IMR-90 (cell line): ENCODE results near the gene LRRC34.

Experiments used
- CEBPB ChIP-seq: IDR thresholded peaks from 2 replicates; pipeline ENCODE4 v1.6.1; 2012; ENCODE audit warnings: low read depth, low read length, improper control_type of control experiment
- POLR2A ChIP-seq: IDR thresholded peaks from 2 replicates; pipeline ENCODE4 v1.6.1; 2012; ENCODE audit warnings: mild to moderate bottlenecking, low read depth, low read length

- no peak for TF ChIP-seq CEBPB
- no peak for TF ChIP-seq POLR2A
Observed at GRCh38 chr3:169744366-169745054, 68.2 kb downstream of the LRRC34 start.
